Peyer's patch (tissue), 4 donors: ENCODE data around the gene IMPA2. TPM values are rescaled to one million over a fixed set of nuclear protein-coding genes. Genes with fewer than 3 reads are reported as not detected.

Experiments used
- DNase-seq, 3 donors: peaks; one replicate each; pipeline ENCODE4 v3.0.0-alpha.2; 2017 to 2019
- H3K27ac ChIP-seq, 4 donors: fragments of 200-600 bp; sonication (generic); one replicate each; pipeline ENCODE4 v1.5.1; 2016 to 2019
- H3K27me3 ChIP-seq, 2 donors: fragments of 200-600 bp; sonication (generic); one replicate each; pipeline ENCODE4 v1.5.1; 2019
- H3K36me3 ChIP-seq, 3 donors: fragments of 200-600 bp; sonication (generic); one replicate each; pipeline ENCODE4 v1.5.1; 2016 to 2019
- H3K4me1 ChIP-seq, 4 donors: fragments of 200-600 bp; sonication (generic); one replicate each; pipeline ENCODE4 v1.5.1; 2016 to 2019
- H3K4me3 ChIP-seq, 4 donors: fragments of 200-600 bp; sonication (generic); 1 replicate in 3 of 4; 2 replicates in 1 of 4; pipeline ENCODE4 v1.5.1; 2016 to 2019; ENCODE audit warnings: mild to moderate bottlenecking in 1 of 4
- H3K9me3 ChIP-seq, 4 donors: fragments of 200-600 bp; sonication (generic); one replicate each; pipeline ENCODE4 v1.5.1; 2016 to 2019; ENCODE audit warnings: mild to moderate bottlenecking in 1 of 4
- POLR2A ChIP-seq, 2 donors: fragments of 450-650 bp; IDR thresholded peaks; one replicate each; pipeline ENCODE4 v1.5.1; 2017; ENCODE audit warnings: antibody characterized with exemption in 2 of 2, mild to moderate bottlenecking in 2 of 2, moderate library complexity in 2 of 2
- total RNA-seq, 4 donors: library from RNA; depleted of rRNA; stranded (reverse); fragments of >200 nt; gene quantifications; one replicate each; pipeline ENCODE4 v1.1.0, GENCODE V29; 2016
- TF ChIP-seq, protein P1 (sequence below), 6 experiments: fragments of 450-650 bp in 4 of 6; fragments of 200-600 bp in 2 of 6; sonication (generic) in 1 of 6; IDR thresholded peaks; one replicate each; pipeline ENCODE4 v1.5.1; 2017 to 2019; ENCODE audit warnings: antibody characterized with exemption in 6 of 6, mild to moderate bottlenecking in 3 of 6, moderate library complexity in 1 of 6

The IMPA2 gene
- total RNA-seq, 4 donors from 2014 or later, result 44.0 to 62.3 (median 56.3) TPM

DNA sequence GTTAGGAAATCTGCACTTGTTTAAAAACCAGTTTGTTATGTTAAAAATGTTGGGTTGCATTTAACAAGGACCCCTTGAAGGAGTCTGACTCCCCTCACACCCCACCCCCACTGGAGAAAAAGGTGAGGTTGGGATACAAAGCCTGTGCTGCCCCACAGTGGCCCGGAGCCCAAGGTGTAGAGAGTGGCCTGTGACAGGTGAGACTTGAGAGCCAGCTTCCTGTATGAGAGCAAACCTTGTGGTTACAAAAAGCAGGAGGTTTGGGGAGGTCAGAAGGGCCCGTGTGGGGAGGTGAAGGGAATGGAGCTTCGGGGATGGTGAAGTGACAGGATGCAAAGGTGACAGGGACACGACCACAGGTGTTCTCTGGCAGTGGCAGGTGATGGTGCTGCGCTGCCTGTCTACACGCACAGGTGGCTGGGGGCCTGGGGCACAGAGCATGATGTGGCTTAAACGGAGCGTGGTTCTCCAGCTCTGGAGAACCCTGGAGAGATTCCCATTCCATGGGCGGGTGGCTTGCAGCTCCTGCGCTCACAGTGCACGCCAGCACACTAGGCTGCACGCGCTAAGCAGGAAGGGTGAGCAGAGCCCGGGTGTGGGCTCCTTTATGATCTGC, 29.0 kb downstream of the IMPA2 start:
- peaks cover 0 to 15% (median 0%) of the 10 kb centered on the region in 3 donors for H3K36me3 ChIP-seq
- no peaks in the 10 kb centered on the region for H3K9me3 ChIP-seq
- H3K4me1 ChIP-seq, result peaks cover 0 to 34% (median 4%) of the 10 kb centered on the region in 4 donors
- no peak for DNase-seq
- H3K27ac ChIP-seq, result no peak overlapping the region
- no peaks in the 10 kb centered on the region for H3K27me3 ChIP-seq
- no peak for TF ChIP-seq POLR2A (IDR thresholded peaks at IDR 0.05)
- TF ChIP-seq, protein P1, sequence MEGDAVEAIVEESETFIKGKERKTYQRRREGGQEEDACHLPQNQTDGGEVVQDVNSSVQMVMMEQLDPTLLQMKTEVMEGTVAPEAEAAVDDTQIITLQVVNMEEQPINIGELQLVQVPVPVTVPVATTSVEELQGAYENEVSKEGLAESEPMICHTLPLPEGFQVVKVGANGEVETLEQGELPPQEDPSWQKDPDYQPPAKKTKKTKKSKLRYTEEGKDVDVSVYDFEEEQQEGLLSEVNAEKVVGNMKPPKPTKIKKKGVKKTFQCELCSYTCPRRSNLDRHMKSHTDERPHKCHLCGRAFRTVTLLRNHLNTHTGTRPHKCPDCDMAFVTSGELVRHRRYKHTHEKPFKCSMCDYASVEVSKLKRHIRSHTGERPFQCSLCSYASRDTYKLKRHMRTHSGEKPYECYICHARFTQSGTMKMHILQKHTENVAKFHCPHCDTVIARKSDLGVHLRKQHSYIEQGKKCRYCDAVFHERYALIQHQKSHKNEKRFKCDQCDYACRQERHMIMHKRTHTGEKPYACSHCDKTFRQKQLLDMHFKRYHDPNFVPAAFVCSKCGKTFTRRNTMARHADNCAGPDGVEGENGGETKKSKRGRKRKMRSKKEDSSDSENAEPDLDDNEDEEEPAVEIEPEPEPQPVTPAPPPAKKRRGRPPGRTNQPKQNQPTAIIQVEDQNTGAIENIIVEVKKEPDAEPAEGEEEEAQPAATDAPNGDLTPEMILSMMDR (IDR thresholded peaks at IDR 0.05), result peak in 2 of 6 experiments; percentile 20 to 34
- H3K4me3 ChIP-seq, result no peak overlapping the region

DNA sequence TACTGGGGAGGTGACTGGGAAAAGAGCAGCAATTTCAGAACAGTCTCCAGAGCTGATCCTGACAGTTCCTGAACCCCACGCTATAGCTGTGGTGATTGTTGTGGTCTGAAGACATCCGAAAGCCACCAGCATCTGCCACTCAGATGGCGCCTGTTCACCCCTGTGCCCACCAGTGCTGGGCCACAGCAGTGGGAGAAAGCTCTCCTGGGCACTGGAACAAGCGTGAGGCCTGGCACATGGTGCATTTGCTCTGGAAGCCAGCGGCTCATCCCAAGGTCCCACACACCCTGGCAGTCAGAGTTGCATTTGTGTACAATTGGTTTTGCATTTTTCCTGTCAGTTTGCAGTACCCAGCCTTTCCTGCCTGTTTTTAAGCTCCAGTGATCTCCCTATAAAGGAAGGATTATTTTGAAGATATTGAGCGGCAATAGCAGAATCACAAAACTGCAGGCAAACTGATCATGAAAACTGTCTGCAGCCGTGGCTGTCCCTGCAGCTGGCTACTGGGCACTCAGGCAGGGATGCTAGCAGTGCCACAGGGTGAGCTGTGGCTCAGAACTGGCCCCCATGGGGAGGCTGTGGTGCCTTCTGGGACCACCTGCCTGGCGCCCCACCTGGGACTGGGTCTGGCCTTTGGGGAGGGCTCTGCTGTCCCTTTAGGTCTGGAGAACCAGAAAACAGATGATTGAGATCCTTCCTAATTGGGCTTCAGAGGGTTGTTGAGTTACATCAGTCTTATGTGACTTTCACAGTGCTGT, 30.1 kb downstream of the IMPA2 start:
- Histone ChIP-seq H3K27me3 (no peaks in the 10 kb centered on the region), H3K4me1 (peaks cover 0 to 39% (median 2%) of the 10 kb centered on the region in 4 donors), H3K9me3 (no peaks in the 10 kb centered on the region), H3K27ac (no peak overlapping the region), H3K36me3 (peaks cover 0 to 15% (median 0%) of the 10 kb centered on the region in 3 donors), H3K4me3 (no peak overlapping the region)
- DNase-seq, result no peak
- TF ChIP-seq, protein P1 (IDR thresholded peaks at IDR 0.05), result no peak
- TF ChIP-seq POLR2A (IDR thresholded peaks at IDR 0.05), result no peak

DNA sequence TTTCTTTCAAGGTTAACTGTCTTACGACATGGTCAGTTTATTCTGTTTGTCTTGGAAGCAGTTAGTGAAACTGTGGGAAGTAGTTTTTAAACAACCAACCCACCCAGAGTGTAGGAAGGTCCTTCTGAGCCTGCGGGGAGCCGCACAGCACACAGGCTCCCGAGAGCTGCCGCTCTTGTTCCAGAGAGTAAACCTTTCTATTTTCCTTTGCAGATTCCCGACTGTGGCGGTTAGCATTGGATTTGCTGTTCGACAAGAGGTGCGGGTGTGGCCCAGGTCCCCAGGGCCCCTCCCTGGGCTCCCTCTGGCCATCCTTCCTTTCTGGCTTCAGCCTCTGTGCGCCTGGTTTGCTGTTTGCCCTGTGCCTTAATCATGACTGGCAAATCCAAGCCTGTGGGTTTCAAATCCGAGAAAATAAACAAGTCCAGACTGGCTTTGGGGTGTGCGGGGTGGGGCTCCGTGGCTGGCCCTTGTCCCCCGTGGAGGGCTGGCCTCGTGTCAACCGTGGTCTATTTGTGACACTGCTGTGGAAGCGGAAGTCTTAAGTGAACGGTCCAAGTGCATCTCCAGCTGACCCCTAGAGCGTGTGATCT, 30.7 kb downstream of the IMPA2 start:
- DNase-seq, result no peak
- Histone ChIP-seq H3K36me3 (peaks cover 0 to 15% (median 0%) of the 10 kb centered on the region in 3 donors), H3K4me3 (no peak overlapping the region), H3K9me3 (no peaks in the 10 kb centered on the region), H3K27me3 (no peaks in the 10 kb centered on the region), H3K4me1 (peaks cover 0 to 38% (median 0%) of the 10 kb centered on the region in 4 donors), H3K27ac (peak overlapping the region in 1 of 4 donors; percentile 3)
- TF ChIP-seq, protein P1 (IDR thresholded peaks at IDR 0.05), result no peak
- TF ChIP-seq POLR2A (IDR thresholded peaks at IDR 0.05), result no peak

DNA sequence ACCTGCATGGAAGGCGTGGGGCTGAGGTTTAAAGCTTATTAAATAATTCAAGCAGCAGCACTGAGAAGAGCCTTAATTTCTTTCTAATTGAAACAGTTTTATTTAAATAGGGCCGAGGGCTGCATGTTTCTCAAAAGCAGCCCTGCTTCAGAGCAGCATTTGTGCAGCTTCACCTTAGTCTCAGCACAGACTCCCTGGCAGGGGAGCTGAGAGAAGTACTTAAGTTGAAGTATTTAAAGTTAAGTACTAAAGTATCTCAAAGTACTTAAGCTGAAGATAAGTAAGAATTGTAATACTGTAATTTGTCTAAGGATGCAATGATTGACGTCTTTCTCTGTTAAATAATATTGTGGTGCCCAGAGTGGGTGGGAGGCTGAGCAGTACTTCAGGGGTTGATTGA, 31.4 kb downstream of the IMPA2 start:
- H3K4me3 ChIP-seq, result no peak overlapping the region
- peaks cover 0 to 18% (median 0%) of the 10 kb centered on the region in 3 donors for H3K36me3 ChIP-seq
- TF ChIP-seq, protein P1 (IDR thresholded peaks at IDR 0.05), result no peak
- no peak for TF ChIP-seq POLR2A (IDR thresholded peaks at IDR 0.05)
- no peaks in the 10 kb centered on the region for H3K9me3 ChIP-seq
- peaks cover 0 to 37% (median 0%) of the 10 kb centered on the region in 4 donors for H3K4me1 ChIP-seq
- peak overlapping the region in 1 of 4 donors; percentile 3 for H3K27ac ChIP-seq
- no peak for DNase-seq
- H3K27me3 ChIP-seq, result no peaks in the 10 kb centered on the region

DNA sequence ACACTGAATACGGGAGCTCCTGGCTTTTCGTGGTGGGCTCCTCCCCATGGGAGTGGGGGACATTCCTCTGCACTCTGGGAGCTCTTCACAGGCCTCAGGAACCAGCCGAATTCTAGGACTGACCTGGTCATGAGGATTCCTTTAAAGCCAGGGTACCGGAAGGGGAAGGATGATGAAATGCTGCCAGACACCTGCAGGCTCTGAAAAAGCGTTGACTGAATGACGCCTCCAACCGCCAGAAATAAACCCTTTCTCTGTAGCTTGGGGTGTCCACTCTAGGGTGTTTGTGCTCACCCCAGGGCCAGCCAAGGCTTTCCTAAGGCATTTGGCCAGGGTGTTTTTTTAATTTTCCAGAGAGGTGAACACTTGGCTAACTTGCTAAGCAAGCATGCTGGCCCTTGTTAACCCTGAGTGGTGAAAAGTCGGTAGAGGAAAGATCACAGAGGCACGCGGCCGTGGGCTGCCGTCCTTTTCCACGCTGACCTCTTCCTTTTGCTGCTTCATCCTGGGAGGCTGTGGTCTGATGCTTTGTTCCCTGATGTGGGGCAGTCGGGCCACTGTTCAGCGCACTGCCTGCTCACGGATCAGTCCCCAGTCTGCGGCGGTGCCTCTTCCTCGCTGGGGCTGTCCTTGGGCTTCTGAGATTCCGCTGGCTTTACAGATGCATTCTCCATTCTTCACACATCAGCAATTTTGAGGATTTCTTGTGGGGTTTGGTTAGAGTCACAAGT, 32.0 kb downstream of the IMPA2 start:
- H3K36me3 ChIP-seq, result peaks cover 0 to 18% (median 0%) of the 10 kb centered on the region in 3 donors
- TF ChIP-seq POLR2A (IDR thresholded peaks at IDR 0.05), result no peak
- TF ChIP-seq, protein P1 (IDR thresholded peaks at IDR 0.05), result no peak
- H3K27me3 ChIP-seq, result no peaks in the 10 kb centered on the region
- no peak overlapping the region for H3K27ac ChIP-seq
- no peaks in the 10 kb centered on the region for H3K9me3 ChIP-seq
- H3K4me3 ChIP-seq, result no peak overlapping the region
- H3K4me1 ChIP-seq, result peaks cover 0 to 32% (median 0%) of the 10 kb centered on the region in 4 donors
- no peak for DNase-seq
